Measurements from ENCODE around the gene CIZ1.

CIZ1 gene

DNA sequence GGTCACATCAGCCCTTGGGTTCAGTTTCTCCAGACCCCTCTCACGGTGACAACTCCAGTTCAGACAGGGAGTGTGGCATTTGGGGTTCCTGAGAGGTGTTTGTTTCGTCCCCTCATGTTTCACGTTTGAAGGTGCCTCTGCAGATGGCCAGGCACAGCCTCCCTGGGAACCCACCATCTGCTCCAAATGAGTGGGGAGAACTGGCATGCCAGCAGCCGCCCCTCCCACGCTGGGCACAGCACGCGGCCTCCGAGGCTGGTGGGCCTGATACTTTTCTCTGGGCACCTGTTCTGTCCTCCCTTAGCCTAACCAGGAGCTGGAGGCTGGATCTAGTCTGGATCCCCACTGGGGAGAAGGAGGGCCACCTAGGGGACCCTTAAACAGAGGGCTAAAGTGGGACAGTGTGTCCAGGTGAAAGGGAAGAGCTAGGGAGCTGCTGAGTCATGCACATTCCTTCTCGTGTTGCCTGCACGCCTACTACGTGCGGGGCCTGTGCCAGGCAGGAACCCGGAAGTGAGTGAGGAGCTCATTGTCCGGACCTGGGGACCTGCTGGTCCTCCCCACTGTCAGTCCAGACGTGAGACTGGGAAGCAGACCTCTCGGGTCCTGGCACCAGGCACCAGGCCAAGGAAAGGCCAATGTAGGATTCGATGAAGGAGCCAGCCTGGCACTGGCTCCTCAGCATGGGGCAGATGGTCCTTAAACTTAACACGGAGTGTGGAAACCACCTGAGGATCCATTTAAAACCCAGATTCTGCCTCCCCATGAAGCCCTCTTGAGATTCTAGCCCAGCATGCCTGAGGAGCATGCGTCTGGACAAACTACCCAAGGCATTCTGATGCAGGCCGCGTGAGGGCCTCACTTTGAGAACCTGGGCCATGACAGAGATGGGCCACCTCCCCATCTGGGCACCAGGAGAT, 23.5 kb upstream of the CIZ1 start:
- DNase-seq: no peak

DNA sequence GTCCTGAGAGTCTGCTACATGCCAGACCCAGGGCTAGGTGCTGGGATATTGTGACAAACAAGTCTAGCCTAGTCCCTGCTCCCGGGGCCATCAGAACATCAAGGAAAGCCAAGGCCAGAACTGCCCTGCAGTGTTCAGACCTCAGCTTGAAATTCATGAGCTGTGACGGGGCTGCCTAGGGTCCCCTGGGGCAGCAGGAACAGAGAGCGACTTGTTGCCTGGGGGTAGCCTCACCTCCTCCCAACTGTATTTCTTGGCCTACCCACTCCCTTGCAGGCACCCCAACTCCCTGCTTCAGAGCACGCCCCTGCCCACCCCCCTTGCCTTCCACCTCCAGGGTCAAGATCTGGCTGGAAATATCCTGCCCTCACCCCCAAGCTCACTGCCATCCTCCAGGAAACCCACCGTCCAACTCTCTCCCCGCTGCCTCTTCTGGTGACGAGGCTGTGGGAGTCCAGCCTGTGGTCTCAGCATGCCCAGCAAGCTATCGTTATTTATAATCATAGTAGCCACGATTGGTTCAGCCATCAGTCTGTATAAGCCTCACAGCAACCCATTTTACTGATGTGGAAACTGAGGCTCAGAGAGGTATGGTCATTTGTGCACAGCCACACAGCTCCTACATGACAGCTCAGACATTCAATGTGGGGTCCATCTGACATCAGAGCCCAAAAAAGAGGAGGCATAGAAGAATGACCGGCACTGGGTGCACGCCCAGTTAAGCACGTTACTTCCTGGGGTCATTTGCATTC, 22.6 kb upstream of the CIZ1 start:
- no peak for DNase-seq

DNA sequence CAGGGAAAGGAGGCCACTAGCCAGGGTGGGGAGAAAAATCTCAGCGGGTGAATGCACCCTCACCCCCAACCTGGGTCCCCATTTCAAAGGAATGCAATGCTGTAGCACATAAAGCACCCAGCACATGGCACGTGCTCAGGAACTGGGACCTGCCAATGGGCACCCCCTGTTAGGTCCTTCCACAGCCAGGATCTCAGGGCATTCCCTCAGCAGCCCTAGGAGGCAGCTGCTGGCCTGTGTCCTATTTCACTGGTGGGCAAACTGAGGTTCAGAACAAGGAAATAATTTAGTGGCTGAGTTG, 20.6 kb upstream of the CIZ1 start:
- DNase-seq: no peak

DNA sequence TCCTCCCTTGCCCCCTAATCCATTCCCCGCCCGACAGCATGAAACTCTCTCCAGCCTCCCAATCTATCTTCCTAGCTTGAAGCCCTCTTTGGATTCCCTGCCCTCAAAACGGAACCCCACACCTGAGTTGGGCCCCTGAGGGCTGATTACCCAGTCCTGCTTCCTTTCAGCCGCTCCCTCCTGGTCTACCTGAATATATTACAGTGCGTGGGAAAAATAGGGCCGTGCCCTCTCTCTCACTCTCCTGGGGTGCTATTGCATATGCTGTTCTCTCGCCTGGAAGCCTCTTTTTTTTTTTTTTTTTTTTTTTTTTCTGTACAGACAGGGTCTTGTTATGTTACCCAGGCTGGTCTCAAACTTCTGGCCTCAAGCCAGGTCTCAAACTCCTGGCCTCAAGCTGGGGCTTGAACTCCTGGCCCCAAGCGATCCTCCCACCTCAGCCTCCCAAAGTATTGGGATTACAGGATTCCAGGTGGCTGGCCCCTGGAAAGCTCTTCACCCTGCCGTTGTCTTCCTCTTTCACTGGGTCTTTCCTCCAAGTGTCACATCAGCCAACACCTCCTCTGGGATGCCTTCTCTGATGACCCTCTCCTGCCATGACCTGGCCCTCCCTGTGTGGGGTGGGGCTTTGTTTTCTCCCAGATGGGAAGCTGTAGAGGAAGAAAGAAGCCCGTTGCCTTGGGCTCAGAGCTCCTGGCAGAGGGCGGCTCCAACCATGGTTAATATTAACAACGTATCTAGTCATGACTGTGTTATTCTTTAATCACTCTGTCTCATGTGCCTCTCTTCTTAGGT, 20.0 kb upstream of the CIZ1 start:
- DNase-seq: no peak

DNA sequence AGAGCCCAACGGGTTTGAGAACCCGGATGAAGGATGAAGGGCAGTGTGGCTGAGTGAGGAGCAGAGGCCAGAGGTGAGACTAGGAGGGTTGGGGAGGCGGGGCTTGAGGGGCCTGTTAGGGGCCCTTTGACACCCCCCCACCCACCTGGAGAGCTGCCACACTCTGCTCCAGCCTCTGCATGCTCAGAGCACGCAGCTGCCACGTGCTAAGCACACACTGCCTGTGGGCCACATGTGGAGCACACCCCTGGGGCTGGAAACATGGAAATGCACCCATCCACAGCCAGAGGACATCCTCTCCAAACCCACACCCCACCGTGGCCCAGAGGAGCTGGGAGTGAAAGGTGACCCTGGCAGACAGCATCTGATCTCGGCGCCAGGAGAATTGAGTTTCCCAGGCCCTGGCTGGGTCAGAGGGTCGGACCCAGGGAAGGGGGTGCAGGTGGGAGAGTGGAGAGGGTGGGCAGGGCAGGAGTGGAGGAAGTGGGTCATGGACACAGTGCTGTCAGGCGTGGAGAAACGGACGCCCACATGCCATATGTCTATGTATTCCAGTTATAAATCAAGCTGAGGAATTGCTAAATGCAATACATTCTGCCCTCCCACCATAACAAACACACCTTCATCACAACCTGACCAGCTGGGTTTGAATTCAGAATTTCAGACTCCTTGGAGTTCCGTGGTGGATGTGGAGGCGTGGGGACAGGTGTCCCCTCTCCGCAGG, 17.7 kb upstream of the CIZ1 start:
- no peak for DNase-seq

DNA sequence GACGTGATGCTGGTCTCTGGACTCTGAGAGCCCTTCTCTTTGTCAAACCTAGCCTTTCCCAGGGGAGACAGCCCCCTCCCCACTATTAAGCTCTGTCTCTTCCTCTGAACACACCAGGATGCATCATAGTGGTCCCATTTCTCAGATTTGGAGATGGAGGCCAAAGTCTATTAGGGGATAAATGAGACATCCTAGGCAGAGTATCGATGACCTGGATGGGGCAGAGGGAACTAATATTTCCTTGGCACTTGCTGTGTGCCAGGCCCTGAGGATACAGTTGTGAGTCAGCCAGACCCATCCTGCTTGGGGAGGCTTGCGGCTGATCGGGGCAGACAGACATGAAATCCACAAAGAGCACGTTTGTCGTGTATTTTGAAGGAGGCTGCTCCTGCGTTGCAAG, 17.0 kb upstream of the CIZ1 start:
- no peak for DNase-seq

DNA sequence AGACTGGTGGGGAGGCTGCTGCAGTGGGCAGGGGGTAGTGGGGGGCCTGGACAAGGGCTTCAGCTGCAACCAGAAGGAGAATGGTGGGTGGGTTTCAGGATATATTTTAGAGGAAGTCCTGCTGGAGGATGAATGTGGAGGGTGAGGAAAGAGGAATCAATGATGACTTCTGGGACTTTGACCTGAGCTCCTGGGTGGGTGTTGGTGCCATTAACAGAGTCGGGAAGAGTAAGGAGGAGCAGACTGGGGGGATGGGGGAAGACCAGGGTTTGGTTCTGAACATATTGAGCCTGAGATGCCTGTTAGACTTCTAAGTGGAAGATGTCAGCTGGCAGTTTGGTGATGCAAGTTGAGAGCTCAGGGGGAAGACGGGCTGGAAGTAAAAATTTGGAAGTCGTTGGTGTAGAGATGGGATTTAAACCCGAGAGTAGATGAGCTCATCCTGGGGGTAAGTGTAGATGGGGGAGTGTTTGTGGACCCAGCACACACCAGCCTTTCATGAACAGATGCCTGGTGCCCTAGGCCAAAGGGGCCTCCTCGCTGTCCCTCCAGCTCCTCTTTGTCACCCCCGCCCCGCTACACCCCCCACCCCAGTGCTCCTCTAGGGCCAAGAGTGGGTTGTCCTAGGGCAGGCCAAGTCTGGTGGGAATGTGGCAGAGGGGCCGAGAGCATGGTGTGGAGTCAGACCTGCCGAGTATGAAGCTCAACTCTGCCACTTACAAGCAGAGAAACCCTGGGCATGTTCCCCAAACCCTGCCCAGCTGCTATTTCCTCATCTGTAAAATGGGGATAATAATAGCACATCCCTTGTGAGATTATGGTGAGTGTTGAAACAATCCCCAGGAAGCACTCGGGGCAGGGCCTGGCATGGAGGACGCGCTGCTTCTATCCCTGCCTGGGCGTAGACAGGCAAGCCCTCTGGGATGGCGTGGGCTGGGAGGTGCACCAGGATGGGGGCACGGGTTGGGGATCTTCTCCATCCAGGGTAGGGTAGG, 15.8 kb upstream of the CIZ1 start:
- no peak for DNase-seq

DNA sequence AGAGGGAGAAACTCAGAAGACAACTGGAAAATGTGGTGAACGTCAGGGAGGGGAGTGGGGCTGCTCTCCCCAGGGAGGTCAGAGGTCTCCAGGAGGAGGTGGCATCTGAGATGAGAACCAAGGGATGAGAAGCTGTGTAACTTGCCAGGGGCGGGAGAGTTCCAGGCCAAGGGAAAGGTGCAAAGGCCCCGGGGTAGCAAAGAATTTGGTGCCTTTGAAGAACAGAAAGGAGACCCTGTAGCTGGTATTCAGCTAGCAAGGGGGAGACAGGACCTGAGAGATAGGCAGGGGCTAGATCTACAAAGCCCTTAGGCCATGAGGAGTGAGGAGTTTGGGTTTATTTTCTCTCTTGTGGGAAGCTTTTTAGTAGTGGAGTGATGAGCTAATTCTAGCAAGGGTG, 15.1 kb upstream of the CIZ1 start:
- DNase-seq: no peak

DNA sequence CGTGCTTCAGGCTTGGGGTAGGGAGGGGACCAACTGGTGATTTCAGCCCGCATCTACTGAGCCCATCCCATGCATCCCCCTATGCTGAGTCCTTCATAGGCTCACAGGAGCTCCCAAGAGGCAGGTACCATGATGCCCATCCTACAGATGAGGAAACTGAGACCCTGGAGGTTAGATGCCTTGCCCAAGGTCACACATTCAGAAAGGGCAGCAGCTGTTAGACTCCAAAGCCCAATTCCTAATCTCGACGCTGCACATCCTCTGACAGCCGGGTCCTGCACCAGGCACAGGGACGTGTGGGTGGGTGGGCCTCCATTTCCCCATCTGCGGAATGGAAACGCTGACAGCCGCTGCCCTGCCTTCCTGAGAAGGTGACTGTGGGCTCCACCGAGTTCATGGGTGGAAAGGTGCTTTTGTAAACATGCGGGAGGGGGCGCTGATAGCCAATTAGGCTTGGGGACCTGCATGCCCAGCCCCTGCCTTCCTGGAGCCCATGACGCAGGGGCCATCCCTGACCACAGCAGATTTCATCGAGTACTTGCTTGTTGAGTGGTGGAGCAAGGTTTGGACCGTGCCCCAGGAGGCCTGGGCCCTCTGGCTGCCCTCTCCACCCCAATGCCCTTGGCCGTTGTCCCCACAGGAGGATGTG, 14.0 kb upstream of the CIZ1 start:
- DNase-seq: no peak

DNA sequence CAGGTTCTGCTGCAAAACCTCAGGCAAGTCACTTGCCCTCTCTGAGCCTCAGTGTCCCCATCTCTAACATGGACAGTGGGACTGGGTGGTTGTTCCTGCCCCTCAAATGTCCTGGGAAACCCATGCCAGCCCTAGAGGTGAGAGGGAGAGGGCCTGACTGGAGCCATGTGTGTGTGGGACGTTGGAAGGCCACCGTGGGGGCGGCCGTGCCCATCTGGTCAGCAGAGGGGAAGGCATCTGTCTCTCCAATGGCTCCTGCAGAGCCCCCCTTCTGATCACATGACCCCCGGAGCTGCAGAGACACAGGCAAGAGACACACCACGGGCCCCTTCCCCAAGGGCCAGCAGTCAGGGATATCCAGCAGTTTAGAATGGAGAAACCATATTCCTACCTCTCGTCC, 13.5 kb upstream of the CIZ1 start:
- DNase-seq: no peak

DNA sequence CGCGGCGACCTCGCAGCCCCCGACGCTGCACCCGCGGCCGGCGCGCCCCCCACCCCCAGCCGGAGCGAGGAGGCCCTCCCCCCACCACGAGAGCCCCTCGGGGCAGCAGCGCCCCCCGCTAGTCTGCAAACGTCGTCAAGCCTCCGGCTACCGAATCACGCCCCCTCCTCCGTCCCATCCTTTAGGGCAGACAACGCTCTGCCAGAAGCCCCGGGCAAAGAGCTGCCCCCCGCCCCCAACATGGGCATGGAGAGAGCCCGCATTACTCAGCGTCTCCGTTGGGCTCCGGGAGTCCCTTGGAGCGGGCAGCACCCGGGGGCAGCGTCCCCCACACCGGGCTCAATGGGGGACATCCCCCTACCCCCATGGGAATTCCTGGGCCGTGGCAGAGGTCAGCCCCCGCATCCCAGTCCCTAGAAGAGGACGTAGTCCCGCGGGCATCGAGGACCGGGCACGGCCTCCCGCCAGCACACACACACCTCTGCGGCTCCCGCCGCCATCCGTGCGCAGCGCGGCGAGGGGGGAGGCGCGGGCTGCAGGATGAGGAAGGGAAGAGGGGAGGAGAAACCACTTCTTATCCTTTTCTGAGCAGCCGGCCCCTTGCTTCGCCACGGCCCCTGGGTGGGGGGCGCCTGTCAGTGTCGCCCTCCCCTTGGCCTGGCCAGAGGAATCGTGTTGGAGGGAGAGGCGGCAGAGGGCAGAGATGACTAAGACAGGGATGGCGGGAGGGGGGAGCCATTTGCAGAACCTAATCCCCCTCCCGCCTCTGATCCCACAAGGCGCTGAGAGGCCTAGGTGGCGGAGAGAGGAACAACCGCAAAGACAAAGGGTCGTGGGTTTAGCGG, 12.6 kb upstream of the CIZ1 start:
- peak in 2 of 6 experiments; percentile 12 to 22 for DNase-seq

DNA sequence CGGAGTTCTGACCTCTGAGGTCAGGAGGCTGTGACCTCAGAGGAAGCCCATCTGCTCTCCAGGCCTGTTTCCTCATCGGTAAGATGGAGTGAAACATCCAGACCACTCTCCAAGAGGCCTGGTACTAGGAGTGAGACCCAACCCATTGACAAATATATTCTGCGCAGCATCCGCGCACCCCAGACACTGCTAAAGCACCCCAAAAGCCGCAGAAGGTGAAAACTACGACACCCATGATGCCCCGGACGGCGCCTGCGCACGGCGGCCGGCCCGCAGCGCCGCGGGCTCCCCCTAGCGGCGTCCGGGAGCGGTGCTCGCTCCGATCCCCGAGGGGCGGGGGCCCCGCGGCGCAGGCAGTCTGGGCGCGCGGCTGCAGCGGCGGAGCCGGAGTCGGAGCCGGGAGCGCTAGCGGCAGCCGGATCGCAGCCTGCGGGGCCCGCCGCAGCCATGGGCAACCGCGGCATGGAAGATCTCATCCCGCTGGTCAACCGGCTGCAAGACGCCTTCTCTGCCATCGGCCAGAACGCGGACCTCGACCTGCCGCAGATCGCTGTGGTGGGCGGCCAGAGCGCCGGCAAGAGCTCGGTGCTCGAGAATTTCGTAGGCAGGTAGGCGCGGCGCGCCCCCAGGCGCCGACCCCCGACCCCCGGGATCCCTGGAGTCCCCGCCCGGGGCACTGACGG, 11.8 kb upstream of the CIZ1 start, which contains the start of gene DNM1:
Gene DNM1, plus strand, starts transcription at position 356 of the 683 bp plus-strand sequence. Its CDS starts 92 bp downstream, at position 448.
- peak; percentile 35 to 80 (median 64) for DNase-seq

DNA sequence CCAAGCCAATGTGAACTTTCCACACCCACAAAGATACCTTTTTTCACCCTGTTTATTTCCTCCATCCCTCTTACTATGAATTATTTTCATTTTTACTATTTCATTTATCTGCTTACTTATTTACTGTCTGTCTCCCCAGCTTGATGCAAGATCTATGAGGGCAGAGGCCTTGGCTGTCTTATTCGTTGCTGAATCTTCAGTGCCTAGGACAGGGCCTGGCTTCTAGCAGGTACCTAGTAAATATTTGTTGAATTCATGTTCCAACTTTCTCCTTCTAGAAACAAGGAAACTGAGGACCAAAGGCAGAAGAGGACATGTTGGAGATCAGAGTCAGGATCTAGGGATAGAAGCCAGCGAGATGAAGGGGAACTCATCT, 11.3 kb upstream of the CIZ1 start:
- no peak for DNase-seq

DNA sequence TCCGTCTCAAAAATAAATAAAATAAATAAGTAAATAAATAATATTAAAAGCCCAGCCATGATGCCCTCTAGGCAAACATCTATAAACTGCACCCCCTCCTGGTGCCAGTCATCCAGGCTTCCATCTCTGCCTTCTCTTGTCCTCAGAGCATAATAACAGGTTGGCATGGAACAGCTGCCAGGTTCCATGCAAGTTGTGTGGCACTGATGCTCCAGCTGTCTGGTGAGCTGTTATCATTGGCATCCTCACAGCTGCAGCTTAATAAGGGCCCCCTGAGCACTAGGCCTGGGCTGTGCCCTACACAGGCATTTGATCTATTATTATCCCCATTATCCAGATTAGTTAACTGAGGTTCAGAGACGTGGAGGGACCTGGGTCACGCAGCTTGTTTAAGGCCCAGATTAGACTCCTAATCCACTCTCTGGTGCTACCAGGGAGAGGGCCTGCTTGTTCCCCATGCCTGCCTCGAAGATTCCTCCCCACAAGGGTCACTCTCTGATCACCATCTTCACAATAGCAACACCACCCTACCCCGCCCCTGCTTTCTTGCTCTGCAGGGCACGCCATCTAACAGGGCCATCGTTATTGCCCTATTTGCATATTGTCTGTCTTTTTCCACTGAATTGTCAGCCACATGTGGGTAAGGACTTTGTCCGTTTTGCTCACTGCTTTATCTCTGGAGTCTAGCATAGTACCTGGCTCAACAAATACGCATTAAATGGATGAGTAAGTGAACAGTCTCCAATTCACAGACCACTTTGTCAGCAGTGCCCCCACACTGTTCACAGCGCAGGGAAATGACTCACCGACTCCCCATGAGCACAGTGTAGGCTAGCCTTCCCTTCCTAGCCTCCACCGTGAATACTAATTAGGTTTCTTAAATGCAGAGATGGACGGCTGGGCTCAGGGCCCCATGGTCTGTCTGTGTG, 10.3 kb upstream of the CIZ1 start:
- no peak for DNase-seq

DNA sequence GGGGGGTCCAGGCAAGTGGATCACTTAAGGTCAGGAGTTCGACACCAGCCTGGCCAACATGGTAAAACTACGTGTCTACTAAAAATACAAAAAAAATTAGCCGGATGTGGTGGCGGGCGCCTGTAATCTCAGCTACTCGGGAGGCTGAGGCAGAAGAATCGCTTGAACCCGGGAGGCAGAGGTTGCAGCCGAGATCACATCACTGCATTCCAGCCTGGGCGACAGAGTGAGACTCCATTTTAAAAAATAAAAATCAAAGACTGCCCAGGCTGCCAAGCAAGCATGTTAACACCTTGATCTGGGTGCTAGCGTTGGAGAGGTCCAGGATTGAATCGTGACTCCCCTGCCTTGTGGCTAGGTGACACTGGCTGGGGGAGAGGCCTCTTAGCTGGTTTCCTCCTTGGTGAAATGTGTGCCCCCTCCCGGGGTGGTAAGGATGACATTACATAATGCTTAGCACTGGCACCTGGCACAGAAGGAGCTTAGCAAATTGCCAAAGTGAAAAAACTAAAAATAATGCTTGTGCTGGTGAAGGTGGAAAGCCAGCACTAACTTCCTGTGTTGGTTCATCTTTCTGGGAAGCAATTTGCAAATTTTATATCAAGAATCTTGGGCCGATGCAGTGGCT, 2.2 kb upstream of the CIZ1 start:
- no peak for DNase-seq

DNA sequence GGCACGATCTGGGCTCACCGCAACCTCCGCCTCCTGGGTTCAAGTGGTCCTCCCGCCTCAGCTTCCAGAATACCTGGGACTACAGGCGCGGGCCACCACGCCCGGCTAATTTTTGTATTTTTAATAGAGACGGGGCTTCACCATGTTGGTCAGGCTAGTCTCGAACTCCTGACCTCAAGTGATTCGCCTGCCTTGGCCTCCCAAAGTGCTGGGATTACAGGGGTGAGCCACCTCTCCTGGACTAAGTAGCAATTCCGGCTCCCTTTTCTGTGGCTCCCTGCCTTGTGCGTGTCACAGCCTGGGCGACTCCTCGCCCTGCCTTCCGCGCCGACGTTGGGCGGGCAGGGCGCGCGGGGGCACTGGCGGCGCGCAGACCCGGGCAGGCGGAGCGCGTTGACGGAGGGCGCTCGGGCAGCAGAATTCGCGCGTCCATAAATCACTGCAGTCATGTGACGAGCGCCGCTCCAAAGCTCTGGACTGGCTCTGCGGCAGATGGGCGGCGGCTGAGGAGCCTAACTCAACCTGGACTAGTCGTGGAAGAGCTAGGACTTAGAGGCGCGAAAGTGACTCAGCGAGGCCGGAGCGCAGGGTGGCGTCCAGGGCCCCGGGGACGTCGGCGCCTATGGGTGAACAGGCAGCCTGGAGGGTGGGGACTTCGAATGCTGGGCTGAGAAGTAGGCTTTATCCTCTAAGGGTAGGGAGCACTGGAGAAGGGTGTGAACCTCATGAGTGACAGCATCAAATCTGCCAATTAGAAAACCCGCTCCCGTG, 1.4 kb upstream of the CIZ1 start:
- DNase-seq: peak in 5 of 6 experiments; percentile 21 to 53 (median 24)

Data from stimulated activated naive CD4-positive, alpha-beta T cell (primary cell).